SK-N-SH (cell line): Measurements from ENCODE around the gene EPHB2. TPM values are rescaled to one million over a fixed set of nuclear protein-coding genes. Genes with fewer than 3 reads are reported as not detected.
A peak's percentile ranks its signal among the peaks of the same experiment; 100 is the strongest.

Source experiments
- CTCF ChIA-PET: fragments of 300-600, 350-600 bp; formaldehyde crosslinking; extraction: SDS; loops from one replicate; lab custom pipeline; 2021; lab: Yijun Ruan, JAX
- POLR2A ChIA-PET: fragments of 350-600 bp; sonication (Branson Sonifier 250); formaldehyde crosslinking; extraction: SDS; loops from one replicate; lab custom pipeline; 2020; ENCODE audit warnings: antibody characterized with exemption, inconsistent platforms; lab: Yijun Ruan, JAX
- DNase-seq: peaks from one replicate; pipeline ENCODE4 v3.0.0; 2012
- H2AFZ ChIP-seq: fragments of 200-600 bp; sonication (generic); 2 replicates; pipeline ENCODE4 v1.8.1; 2016; ENCODE audit warnings: antibody characterized with exemption, mild to moderate bottlenecking, low read depth
- H3F3A ChIP-seq: fragments of 200-600 bp; sonication (generic); replicated peaks from 2 replicates; pipeline ENCODE3; 2016; ENCODE audit warnings: antibody characterized with exemption, mild to moderate bottlenecking; ENCODE audit not compliant: insufficient read depth
- H3K27ac ChIP-seq, 2 experiments: fragments of 200-500 bp in 1 of 2; fragments of 200-600 bp in 1 of 2; sonication (Bioruptor generic) in 1 of 2; sonication (generic), shearing (Covaris generic) in 1 of 2; 2 replicates each; pipeline versions ENCODE4 v1.5.1 to v1.6.1; 2014 to 2016; ENCODE audit warnings: low read depth in 2 of 2, inconsistent platforms in 1 of 2, low read length in 1 of 2, mild to moderate bottlenecking in 1 of 2, mixed read lengths in 1 of 2
- H3K27me3 ChIP-seq: fragments of 200-600 bp; sonication (generic), shearing (Covaris generic); 2 replicates; pipeline ENCODE4 v1.6.1; 2016; ENCODE audit warnings: mixed run types; ENCODE audit not compliant: insufficient read depth
- H3K36me3 ChIP-seq, 2 experiments: fragments of 200-500 bp in 1 of 2; fragments of 200-600 bp in 1 of 2; sonication (Bioruptor generic) in 1 of 2; sonication (generic) in 1 of 2; replicated peaks in 1 of 2; 2 replicates each; pipeline versions ENCODE3 to v1.5.1; 2014 to 2016; ENCODE audit warnings: low read length in 1 of 2, mild to moderate bottlenecking in 1 of 2; ENCODE audit not compliant: insufficient read depth in 2 of 2, control insufficient read depth in 1 of 2
- H3K4me1 ChIP-seq, 2 experiments: fragments of 200-500 bp in 1 of 2; fragments of 200-600 bp in 1 of 2; sonication (Bioruptor generic) in 1 of 2; sonication (generic), shearing (Covaris generic) in 1 of 2; 2 replicates each; pipeline versions ENCODE4 v1.5.1 to v1.6.1; 2014 to 2016; ENCODE audit warnings: low read depth in 1 of 2, low read length in 1 of 2, mixed run types in 1 of 2; ENCODE audit not compliant: insufficient read depth in 2 of 2, control insufficient read depth in 1 of 2
- H3K4me2 ChIP-seq: fragments of 200-600 bp; sonication (generic), shearing (Covaris generic); 2 replicates; pipeline ENCODE4 v1.6.1; 2017; ENCODE audit warnings: mixed run types
- H3K4me3 ChIP-seq, 2 experiments: fragments of 200-500 bp in 1 of 2; fragments of 200-600 bp in 1 of 2; sonication (Bioruptor generic) in 1 of 2; sonication (generic), shearing (Covaris generic) in 1 of 2; 2 replicates each; pipeline versions ENCODE4 v1.5.1 to v1.8.1; 2014 to 2016; ENCODE audit warnings: low read depth in 2 of 2, inconsistent platforms in 1 of 2, low read length in 1 of 2, mild to moderate bottlenecking in 1 of 2, mixed read lengths in 1 of 2, moderate library complexity in 1 of 2
- H3K79me2 ChIP-seq: fragments of 200-600 bp; sonication (generic); 2 replicates; pipeline ENCODE4 v1.8.1; 2017; ENCODE audit warnings: mild to moderate bottlenecking; ENCODE audit not compliant: insufficient read depth
- H3K9ac ChIP-seq: fragments of 200-600 bp; sonication (generic); 2 replicates; pipeline ENCODE4 v1.6.1; 2017; ENCODE audit warnings: mixed run types
- H3K9me2 ChIP-seq: fragments of 200-600 bp; sonication (generic); 2 replicates; pipeline ENCODE4 v1.6.1; 2017; ENCODE audit warnings: mixed run types
- H3K9me3 ChIP-seq: fragments of 200-600 bp; sonication (generic); 2 replicates; pipeline ENCODE4 v1.6.1; 2017; ENCODE audit warnings: mixed run types, mild to moderate bottlenecking, moderate library complexity
- H4K20me1 ChIP-seq: fragments of 200-600 bp; sonication (generic); 2 replicates; pipeline ENCODE4 v1.6.1; 2017; ENCODE audit warnings: mild to moderate bottlenecking, mixed run types; ENCODE audit not compliant: insufficient read depth
- CHD2 ChIP-seq: fragments of 150-350 bp; IDR thresholded peaks from 2 replicates; pipeline ENCODE4 v1.6.1; 2018; ENCODE audit warnings: low read length; ENCODE audit not compliant: partially characterized antibody
- CTCF ChIP-seq: fragments of 200-600 bp; sonication (generic); IDR thresholded peaks from 2 replicates; pipeline ENCODE4 v1.6.1; 2017; ENCODE audit warnings: antibody characterized with exemption, mild to moderate bottlenecking, moderate library complexity
- ELF1 ChIP-seq: IDR thresholded peaks from 2 replicates; pipeline ENCODE4 v1.4.0; 2012
- EP300 ChIP-seq, 2 experiments: IDR thresholded peaks; 2 replicates each; pipeline versions ENCODE4 v1.4.0 to v1.6.1; 2012; ENCODE audit warnings: borderline replicate concordance in 1 of 2, low read depth in 1 of 2, low read length in 1 of 2
- EZH2phosphoT487 ChIP-seq: fragments of 200-600 bp; sonication (generic); IDR thresholded peaks from 2 replicates; pipeline ENCODE4 v1.6.1; 2017; ENCODE audit warnings: low read depth, mixed run types, mild to moderate bottlenecking, antibody characterized with exemption, moderate library complexity, borderline replicate concordance
- FOXM1 ChIP-seq: IDR thresholded peaks from 2 replicates; pipeline ENCODE4 v1.4.0; 2012; ENCODE audit warnings: low read depth, mild to moderate bottlenecking
- GATA2 ChIP-seq: sonication (generic); formaldehyde crosslinking; IDR thresholded peaks from 2 replicates; pipeline ENCODE4 v1.5.0; 2020; ENCODE audit warnings: mild to moderate bottlenecking, missing genetic modification reagents
- NFIC ChIP-seq: IDR thresholded peaks from 2 replicates; pipeline ENCODE4 v1.4.0; 2012; ENCODE audit warnings: borderline replicate concordance
- NRF1 ChIP-seq: IDR thresholded peaks from 2 replicates; pipeline ENCODE4 v1.6.1; 2012; ENCODE audit warnings: low read depth, mild to moderate bottlenecking, low read length
- PBX3 ChIP-seq: IDR thresholded peaks from 2 replicates; pipeline ENCODE4; 2012
- RCOR1 ChIP-seq: fragments of 150-350 bp; IDR thresholded peaks from 2 replicates; pipeline ENCODE4 v1.6.1; 2017; ENCODE audit warnings: antibody characterized with exemption, low read length
- RFX5 ChIP-seq: IDR thresholded peaks from 2 replicates; pipeline ENCODE4 v1.6.1; 2012; ENCODE audit warnings: mild to moderate bottlenecking, improper control_type of control experiment, low read length
- RXRA ChIP-seq: IDR thresholded peaks from 2 replicates; pipeline ENCODE4 v1.4.0; 2012; ENCODE audit warnings: low read depth, mild to moderate bottlenecking, borderline replicate concordance
- SIN3A ChIP-seq: IDR thresholded peaks from 2 replicates; pipeline ENCODE4 v1.6.1; 2012; ENCODE audit warnings: low read depth, mild to moderate bottlenecking, low read length, moderate library complexity, borderline replicate concordance
- TAF1 ChIP-seq: IDR thresholded peaks from 2 replicates; pipeline ENCODE4 v1.6.1; 2012; ENCODE audit warnings: low read depth, mild to moderate bottlenecking, low read length, moderate library complexity, borderline replicate concordance
- TCF12 ChIP-seq: IDR thresholded peaks from 2 replicates; pipeline ENCODE4 v1.4.0; 2012
- YY1 ChIP-seq: IDR thresholded peaks from 2 replicates; pipeline ENCODE4 v1.4.0; 2012; ENCODE audit warnings: low read depth, mild to moderate bottlenecking
- ZBTB33 ChIP-seq: IDR thresholded peaks from 2 replicates; pipeline ENCODE4 v1.4.0; 2012; ENCODE audit warnings: low read depth, borderline replicate concordance
- WGBS: methylation state at CpG from one replicate; pipeline ENCODE4 v1.1.6; 2017; ENCODE audit warnings: low lambda C conversion rate; 5-methylcytosine and 5-hydroxymethylcytosine counted together
- polyA plus RNA-seq, 3 experiments: library from polyadenylated mRNA; depleted of rRNA; stranded (reverse); fragments of >200 nt; gene quantifications; 2 replicates each; pipeline ENCODE4 v1.2.3, GENCODE V29; 2012

The EPHB2 gene
- polyA plus RNA-seq, 1 of the 3 experiments (the other 2 are of a cell fraction), result 25.2 TPM

- peak; percentile 62 for DNase-seq
- WGBS, result 85% methylated on average over 6 of the region's 11 CpGs
- Histone ChIP-seq H3K4me2 (no peak overlapping the region), H3K4me3 (no peak overlapping the region), H3K27me3 (no peaks in the 10 kb centered on the region), H3K27ac (peak overlapping the region in 1 of 2 experiments; percentile 35; a peak in 2 of 4 replicates), H3K9ac (no peak overlapping the region), H3K36me3 (no peaks in the 10 kb centered on the region), H3K9me3 (no peaks in the 10 kb centered on the region), H3K4me1 (peaks cover 0 to 18% of the 10 kb centered on the region in 2 experiments; a peak in 1 of 4 replicates), H2AFZ (no peak overlapping the region), H3F3A (no peaks in the 10 kb centered on the region), H4K20me1 (no peaks in the 10 kb centered on the region), H3K9me2 (no peaks in the 10 kb centered on the region), H3K79me2 (no peaks in the 10 kb centered on the region)
- TF ChIP-seq RXRA, result no peak
- TF ChIP-seq TCF12, result no peak
- ChIA-PET POLR2A (no interaction called here), CTCF (interaction anchor here (0.7 to 8.9 kb wide), 5 partner anchors 9 to 145 kb away, joined by 3 to 67 read pairs (median 3); no protein-coding TSS in a partner anchor)
Measured at GRCh38 chr1:22850281-22850680, 139.6 kb downstream of the EPHB2 start.

GRCh38 chr1:22850681-22851080 lies 140.0 kb downstream of the EPHB2 start:
- H3K27ac ChIP-seq, result peak overlapping the region in 1 of 2 experiments; percentile 35; a peak in 2 of 4 replicates
- no peaks in the 10 kb centered on the region for H3K27me3 ChIP-seq
- no peak overlapping the region for H3K9ac ChIP-seq
- no peak overlapping the region for H3K4me2 ChIP-seq
- peak; percentile 67 for DNase-seq
- CTCF ChIA-PET, result interaction anchor here (0.7 to 8.9 kb wide), 4 partner anchors 9 to 142 kb away, joined by 3 to 67 read pairs (median 4); no protein-coding TSS in a partner anchor
- H3K9me2 ChIP-seq, result no peaks in the 10 kb centered on the region
- WGBS, result 83% methylated on average over 6 of the region's 6 CpGs
- H4K20me1 ChIP-seq, result no peaks in the 10 kb centered on the region
- no peak overlapping the region for H3K4me3 ChIP-seq
- POLR2A ChIA-PET, result no interaction called here
- no peaks in the 10 kb centered on the region for H3F3A ChIP-seq
- H3K36me3 ChIP-seq, result no peaks in the 10 kb centered on the region
- no peaks in the 10 kb centered on the region for H3K79me2 ChIP-seq
- H2AFZ ChIP-seq, result no peak overlapping the region
- H3K9me3 ChIP-seq, result no peaks in the 10 kb centered on the region
- no peak for TF ChIP-seq SIN3A
- peak; percentile 20 for TF ChIP-seq CHD2
- TF ChIP-seq CTCF, result no peak
- no peak for TF ChIP-seq EP300 (IDR thresholded peaks at IDR 0.05; ENCODE audit: borderline replicate concordance in 1 of 2, low read depth in 1 of 2, low read length in 1 of 2)
- no peak for TF ChIP-seq PBX3
- peaks cover 0 to 17% of the 10 kb centered on the region in 2 experiments; a peak in 1 of 4 replicates for H3K4me1 ChIP-seq

GRCh38 chr1:22851517-22851916 lies 140.9 kb downstream of the EPHB2 start:
- Histone ChIP-seq H3K4me1 (peaks cover 0 to 20% of the 10 kb centered on the region in 2 experiments; a peak in 1 of 4 replicates), H3K4me2 (no peak overlapping the region), H3K9me3 (no peaks in the 10 kb centered on the region), H3K27me3 (no peaks in the 10 kb centered on the region), H4K20me1 (no peaks in the 10 kb centered on the region), H3K9ac (no peak overlapping the region), H3K9me2 (no peaks in the 10 kb centered on the region), H3K79me2 (no peaks in the 10 kb centered on the region), H3K4me3 (no peak overlapping the region), H3K27ac (no peak overlapping the region), H3F3A (no peaks in the 10 kb centered on the region), H2AFZ (no peak overlapping the region), H3K36me3 (no peaks in the 10 kb centered on the region)
- WGBS, result 91% methylated on average over 4 of the region's 4 CpGs
- DNase-seq, result no peak
- CTCF ChIA-PET, result interaction anchor here (1.1 to 8.9 kb wide), 5 partner anchors 11 to 177 kb away, joined by 3 to 67 read pairs (median 4); no protein-coding TSS in a partner anchor
- POLR2A ChIA-PET, result no interaction called here
- no peak for TF ChIP-seq RXRA
- no peak for TF ChIP-seq NFIC
- TF ChIP-seq FOXM1, result no peak
- TF ChIP-seq YY1, result no peak
- TF ChIP-seq SIN3A, result no peak
- TF ChIP-seq NRF1, result no peak
- no peak for TF ChIP-seq EP300 (IDR thresholded peaks at IDR 0.05; ENCODE audit: borderline replicate concordance in 1 of 2, low read depth in 1 of 2, low read length in 1 of 2)
- TF ChIP-seq RCOR1, result no peak
- no peak for TF ChIP-seq ELF1
- TF ChIP-seq GATA2, result no peak
- no peak for TF ChIP-seq TAF1
- no peak for TF ChIP-seq CHD2
- TF ChIP-seq ZBTB33, result no peak
- TF ChIP-seq EZH2phosphoT487, result no peak
- TF ChIP-seq RFX5, result no peak
